ENCODE data around the gene ICOS.

ICOS gene

GRCh38 chr2:204010628-204011560, 74.3 kb downstream of the ICOS start:
- no peak for DNase-seq (ENCODE audit: low read depth, low spot score)
